SK-N-SH treated with all-trans-retinoic acid at 6 μM for 48 hours (cell line): ENCODE measurements around the gene SP1.

ENCODE experiments used
- BACH2 ChIP-seq: fragments of 250-450 bp; sonication (Bioruptor Pico); IDR thresholded peaks from 2 replicates; pipeline ENCODE4 v1.9.0; 2021; ENCODE audit warnings: mild to moderate bottlenecking, borderline replicate concordance
- OSR1 ChIP-seq: fragments of 250-450 bp; sonication (Bioruptor Pico); IDR thresholded peaks from 2 replicates; pipeline ENCODE4 v1.8.0; 2022; ENCODE audit warnings: moderate library complexity, mild to moderate bottlenecking, inconsistent platforms
- RARB ChIP-seq: fragments of 250-450 bp; sonication (Bioruptor Pico); IDR thresholded peaks from 2 replicates; pipeline ENCODE4 v1.8.0; 2021; ENCODE audit warnings: mild to moderate bottlenecking, moderate library complexity
- SNAI2 ChIP-seq: fragments of 250-450 bp; sonication (Bioruptor Pico); IDR thresholded peaks from 2 replicates; pipeline ENCODE4 v1.5.0; 2020; ENCODE audit warnings: mild to moderate bottlenecking, moderate library complexity
- TCF4 ChIP-seq: fragments of 250-450 bp; sonication (Bioruptor Pico); IDR thresholded peaks from 2 replicates; pipeline ENCODE4 v1.8.0; 2021; ENCODE audit warnings: mild to moderate bottlenecking, moderate library complexity, borderline replicate concordance
- TOX ChIP-seq: fragments of 250-450 bp; sonication (Bioruptor Pico); IDR thresholded peaks from 2 replicates; pipeline ENCODE4 v1.8.0; 2021; ENCODE audit warnings: mild to moderate bottlenecking, moderate library complexity, borderline replicate concordance
- ZC3H10 ChIP-seq: fragments of 250-450 bp; sonication (Bioruptor Pico); IDR thresholded peaks from 2 replicates; pipeline ENCODE4 v1.5.1; 2021; ENCODE audit warnings: mild to moderate bottlenecking, moderate library complexity
- ZFP3 ChIP-seq: fragments of 250-450 bp; sonication (Bioruptor Pico); IDR thresholded peaks from 2 replicates; pipeline ENCODE4 v1.5.0; 2020; ENCODE audit warnings: mild to moderate bottlenecking, moderate library complexity
- TF ChIP-seq, protein P1 (sequence below): fragments of 250-450 bp; sonication (Bioruptor Pico); IDR thresholded peaks from 2 replicates; pipeline ENCODE4 v1.5.1; 2020; ENCODE audit warnings: low read depth, mild to moderate bottlenecking, moderate library complexity

DNA sequence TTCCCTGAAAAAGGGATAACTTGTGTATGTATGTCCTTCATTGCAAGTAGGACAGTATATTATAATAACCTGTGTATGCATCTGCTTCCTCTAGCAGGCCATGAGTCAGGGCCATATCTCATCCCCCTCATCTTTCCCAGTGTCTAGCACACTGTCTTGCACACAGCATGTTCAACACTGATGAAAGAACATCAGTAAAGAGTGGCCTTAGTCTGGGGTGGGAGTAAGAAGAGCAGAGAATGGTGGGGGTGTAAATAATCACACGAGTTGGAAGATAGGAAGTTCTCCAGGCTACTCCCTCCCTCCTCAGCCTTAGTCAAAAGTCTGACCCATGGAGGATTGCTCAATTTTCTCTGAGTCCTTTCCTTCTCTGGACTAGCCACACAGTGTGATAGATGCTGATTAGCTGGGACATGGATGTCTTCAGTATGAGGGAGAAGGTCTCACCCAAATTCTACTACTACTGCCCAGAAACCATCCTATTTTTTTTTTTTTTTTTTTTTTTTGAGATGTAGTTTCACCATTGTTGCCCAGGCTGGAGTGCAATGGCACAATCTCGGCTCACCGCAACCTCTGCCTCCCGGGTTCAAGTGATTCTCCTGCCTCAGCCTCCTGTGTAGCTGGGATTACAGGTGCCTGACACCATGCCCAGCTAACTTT lies 14.6 kb upstream of the SP1 start:
- no peak for TF ChIP-seq ZC3H10 (CRISPR knock-in tag)
- no peak for TF ChIP-seq TOX
- TF ChIP-seq OSR1 (CRISPR knock-in tag): no peak
- no peak for TF ChIP-seq BACH2
- TF ChIP-seq, protein P1, sequence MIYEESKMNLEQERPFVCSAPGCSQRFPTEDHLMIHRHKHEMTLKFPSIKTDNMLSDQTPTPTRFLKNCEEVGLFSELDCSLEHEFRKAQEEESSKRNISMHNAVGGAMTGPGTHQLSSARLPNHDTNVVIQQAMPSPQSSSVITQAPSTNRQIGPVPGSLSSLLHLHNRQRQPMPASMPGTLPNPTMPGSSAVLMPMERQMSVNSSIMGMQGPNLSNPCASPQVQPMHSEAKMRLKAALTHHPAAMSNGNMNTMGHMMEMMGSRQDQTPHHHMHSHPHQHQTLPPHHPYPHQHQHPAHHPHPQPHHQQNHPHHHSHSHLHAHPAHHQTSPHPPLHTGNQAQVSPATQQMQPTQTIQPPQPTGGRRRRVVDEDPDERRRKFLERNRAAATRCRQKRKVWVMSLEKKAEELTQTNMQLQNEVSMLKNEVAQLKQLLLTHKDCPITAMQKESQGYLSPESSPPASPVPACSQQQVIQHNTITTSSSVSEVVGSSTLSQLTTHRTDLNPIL (CRISPR knock-in tag): no peak
- TF ChIP-seq ZFP3 (CRISPR knock-in tag): no peak
- TF ChIP-seq TCF4 (CRISPR knock-in tag): no peak
- no peak for TF ChIP-seq SNAI2 (CRISPR knock-in tag)
- no peak for TF ChIP-seq RARB
